ENCODE results near the gene LILRA6.

DNA sequence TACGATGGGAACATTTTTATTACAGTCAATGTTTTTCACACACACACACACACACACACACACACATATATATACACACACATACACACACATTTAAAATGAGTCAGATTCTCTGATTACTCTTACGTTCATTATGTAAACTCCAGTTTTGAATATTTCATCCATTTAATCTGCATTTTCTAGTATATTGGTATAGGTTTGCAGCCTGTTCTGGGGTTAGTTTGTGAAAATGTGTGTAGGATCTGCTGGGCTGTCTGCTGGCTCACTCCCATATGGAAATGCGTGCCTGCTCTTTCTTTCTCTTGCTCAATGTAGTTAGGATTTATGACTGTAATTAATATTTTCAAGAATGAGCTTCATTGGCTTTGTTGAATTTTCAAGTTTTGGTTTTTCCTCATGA is 31.2 kb upstream of the LILRA6 start:
- TF ChIP-seq POLR2A (IDR thresholded peaks at IDR 0.05; ENCODE audit: low read depth, low read length): no peak
- no peak for TF ChIP-seq TAF1 (IDR thresholded peaks at IDR 0.05; ENCODE audit: borderline replicate concordance, low read depth, low read length)
- no peak for TF ChIP-seq POLR2AphosphoS5 (IDR thresholded peaks at IDR 0.05; ENCODE audit: low read depth, low read length)

Measured in GM12892 (cell line).